Sigmoid colon (tissue), 4 donors: ENCODE results near the gene HNRNPAB.

Experiments used
- EP300 ChIP-seq, 4 donors: sonication (generic); formaldehyde crosslinking; IDR thresholded peaks; one replicate each; pipeline ENCODE4 v1.6.1; 2017; ENCODE audit warnings: antibody characterized with exemption in 4 of 4
- POLR2AphosphoS5 ChIP-seq, 4 donors: sonication (generic); formaldehyde crosslinking; IDR thresholded peaks; one replicate each; pipeline ENCODE4 v1.6.1; 2017; ENCODE audit warnings: antibody characterized with exemption in 4 of 4
- TF ChIP-seq, protein P1 (sequence below), 4 experiments: fragments of 450-650 bp in 3 of 4; fragments of 200-600 bp in 1 of 4; IDR thresholded peaks; one replicate each; pipeline ENCODE4 v1.5.1; 2016 to 2019; ENCODE audit warnings: antibody characterized with exemption in 4 of 4, mild to moderate bottlenecking in 3 of 4, moderate library complexity in 2 of 4

DNA sequence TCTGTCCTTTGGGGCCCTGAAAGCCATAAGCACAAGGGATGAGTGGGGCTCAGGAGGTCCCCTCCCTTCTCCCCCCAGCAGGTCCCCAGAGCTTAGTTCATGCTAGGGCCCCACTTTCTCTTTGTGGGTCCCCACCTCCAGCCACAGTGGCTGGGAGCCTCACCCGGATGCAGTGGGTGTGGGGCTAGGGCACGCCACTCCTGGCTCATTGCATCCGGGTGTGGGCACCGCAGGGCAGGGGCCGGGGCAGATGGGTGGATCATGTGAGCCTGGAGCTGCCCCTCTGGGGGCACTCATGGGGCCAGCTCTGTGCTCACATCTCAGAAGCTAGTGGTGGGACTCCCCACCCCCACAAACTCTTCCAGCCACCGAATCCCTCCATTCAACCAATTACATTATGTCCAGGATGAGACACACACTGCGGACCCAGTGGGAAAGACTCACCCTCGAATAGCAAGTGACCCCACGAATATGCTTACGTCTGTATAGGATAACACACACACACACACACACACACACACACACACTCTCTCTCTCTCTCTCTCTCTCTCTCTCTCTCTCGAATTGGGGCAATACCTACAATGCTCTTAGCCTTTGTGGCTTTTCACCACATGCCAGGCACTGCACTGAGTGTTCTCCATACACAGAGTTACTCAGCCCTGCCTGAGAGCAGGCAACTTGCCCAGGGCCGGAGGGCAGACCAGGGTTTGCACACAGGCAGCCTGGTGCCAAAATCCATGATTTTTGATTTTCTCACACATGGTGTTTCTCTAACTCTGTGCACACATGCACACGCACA, 45.1 kb downstream of the HNRNPAB start:
- TF ChIP-seq EP300 (IDR thresholded peaks at IDR 0.05) = no peak
- TF ChIP-seq POLR2AphosphoS5 (IDR thresholded peaks at IDR 0.05) = no peak
- TF ChIP-seq, protein P1, sequence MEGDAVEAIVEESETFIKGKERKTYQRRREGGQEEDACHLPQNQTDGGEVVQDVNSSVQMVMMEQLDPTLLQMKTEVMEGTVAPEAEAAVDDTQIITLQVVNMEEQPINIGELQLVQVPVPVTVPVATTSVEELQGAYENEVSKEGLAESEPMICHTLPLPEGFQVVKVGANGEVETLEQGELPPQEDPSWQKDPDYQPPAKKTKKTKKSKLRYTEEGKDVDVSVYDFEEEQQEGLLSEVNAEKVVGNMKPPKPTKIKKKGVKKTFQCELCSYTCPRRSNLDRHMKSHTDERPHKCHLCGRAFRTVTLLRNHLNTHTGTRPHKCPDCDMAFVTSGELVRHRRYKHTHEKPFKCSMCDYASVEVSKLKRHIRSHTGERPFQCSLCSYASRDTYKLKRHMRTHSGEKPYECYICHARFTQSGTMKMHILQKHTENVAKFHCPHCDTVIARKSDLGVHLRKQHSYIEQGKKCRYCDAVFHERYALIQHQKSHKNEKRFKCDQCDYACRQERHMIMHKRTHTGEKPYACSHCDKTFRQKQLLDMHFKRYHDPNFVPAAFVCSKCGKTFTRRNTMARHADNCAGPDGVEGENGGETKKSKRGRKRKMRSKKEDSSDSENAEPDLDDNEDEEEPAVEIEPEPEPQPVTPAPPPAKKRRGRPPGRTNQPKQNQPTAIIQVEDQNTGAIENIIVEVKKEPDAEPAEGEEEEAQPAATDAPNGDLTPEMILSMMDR (IDR thresholded peaks at IDR 0.05) = no peak
